ENCODE measurements around the gene TARBP2. TPM values are rescaled to one million over a fixed set of nuclear protein-coding genes. Genes with fewer than 3 reads are reported as not detected.

The TARBP2 gene
- total RNA-seq, 1 donor from 2014 or later, result 32.4 TPM

DNA sequence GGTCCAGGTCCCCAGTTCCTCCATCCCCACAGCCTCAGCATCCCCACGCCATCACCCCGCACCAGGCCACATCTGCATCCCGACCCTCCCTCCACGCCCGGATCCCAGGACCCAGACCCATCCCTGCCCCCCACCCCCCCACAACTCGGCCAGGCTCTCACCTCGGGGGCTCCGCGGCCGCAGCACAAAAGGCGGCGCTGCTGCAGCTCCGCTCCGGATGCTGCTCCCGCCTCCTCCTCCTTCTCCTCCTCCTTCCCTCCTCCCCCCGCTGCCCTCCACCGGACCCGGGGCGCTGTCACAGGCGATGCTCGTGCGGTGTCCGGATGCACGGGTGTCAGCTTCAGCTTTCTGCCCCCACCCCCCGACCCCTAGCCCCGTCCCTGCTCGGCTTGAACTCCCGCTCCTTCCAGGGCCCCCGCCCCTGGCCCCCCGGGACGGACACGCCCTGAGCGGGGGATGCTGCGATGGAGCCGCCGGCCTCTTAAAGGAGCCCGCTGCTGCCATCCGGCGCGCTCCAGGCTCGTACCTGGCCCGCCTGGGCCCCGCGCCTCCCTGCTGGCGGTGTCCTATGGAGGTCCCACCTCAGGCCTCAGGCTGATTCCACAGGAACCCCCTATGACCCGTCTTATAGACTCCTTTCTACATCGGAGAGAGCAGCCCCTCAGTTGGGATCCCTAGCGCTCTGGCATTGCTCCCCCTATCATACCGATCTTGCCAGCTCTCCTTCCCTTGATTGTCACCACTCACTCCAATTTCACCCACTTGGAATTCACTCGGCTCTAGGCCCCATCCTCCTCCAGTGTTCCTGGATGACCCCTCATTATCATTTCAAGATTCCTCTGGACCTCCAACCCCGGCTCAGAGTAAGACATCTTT, 1.6 kb upstream of the TARBP2 start, which contains the start of gene MAP3K12:
Gene MAP3K12 (minus strand): TSS at position 193 of the 876 bp plus-strand sequence. CDS start 12,067 bp downstream, outside the sequence.
- H4K20me1 ChIP-seq (ENCODE audit: low read depth), result peaks cover 3% of the 10 kb centered on the region
- peaks cover 48% of the 10 kb centered on the region for H3K4me1 ChIP-seq
- H3K4me3 Mint-ChIP-seq, result peak within 1 kb of the TSS; percentile 96
- H3K9ac ChIP-seq, result peak within 1 kb of the TSS; percentile 35
- H3K36me3 ChIP-seq, result no peaks in the 10 kb centered on the region
- no peak within 1 kb of the TSS for H2AFZ ChIP-seq (replicated peaks)
- no peaks in the 10 kb centered on the region for H3K9me3 ChIP-seq (ENCODE audit: low read depth)
- peaks cover 69% of the 10 kb centered on the region for H3K79me2 ChIP-seq (ENCODE audit: low read depth)
- TF ChIP-seq, protein P1, sequence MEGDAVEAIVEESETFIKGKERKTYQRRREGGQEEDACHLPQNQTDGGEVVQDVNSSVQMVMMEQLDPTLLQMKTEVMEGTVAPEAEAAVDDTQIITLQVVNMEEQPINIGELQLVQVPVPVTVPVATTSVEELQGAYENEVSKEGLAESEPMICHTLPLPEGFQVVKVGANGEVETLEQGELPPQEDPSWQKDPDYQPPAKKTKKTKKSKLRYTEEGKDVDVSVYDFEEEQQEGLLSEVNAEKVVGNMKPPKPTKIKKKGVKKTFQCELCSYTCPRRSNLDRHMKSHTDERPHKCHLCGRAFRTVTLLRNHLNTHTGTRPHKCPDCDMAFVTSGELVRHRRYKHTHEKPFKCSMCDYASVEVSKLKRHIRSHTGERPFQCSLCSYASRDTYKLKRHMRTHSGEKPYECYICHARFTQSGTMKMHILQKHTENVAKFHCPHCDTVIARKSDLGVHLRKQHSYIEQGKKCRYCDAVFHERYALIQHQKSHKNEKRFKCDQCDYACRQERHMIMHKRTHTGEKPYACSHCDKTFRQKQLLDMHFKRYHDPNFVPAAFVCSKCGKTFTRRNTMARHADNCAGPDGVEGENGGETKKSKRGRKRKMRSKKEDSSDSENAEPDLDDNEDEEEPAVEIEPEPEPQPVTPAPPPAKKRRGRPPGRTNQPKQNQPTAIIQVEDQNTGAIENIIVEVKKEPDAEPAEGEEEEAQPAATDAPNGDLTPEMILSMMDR (IDR thresholded peaks at IDR 0.05), result no peak
- TF ChIP-seq EZH2 (IDR thresholded peaks at IDR 0.05), result no peak
- TF ChIP-seq EZH2phosphoT487 (IDR thresholded peaks at IDR 0.05), result no peak
- peak within 1 kb of the TSS; percentile 96 for H3K27ac Mint-ChIP-seq
- peaks cover 3% of the 10 kb centered on the region for H3K36me3 Mint-ChIP-seq
- peak within 1 kb of the TSS; percentile 75 for H3K27ac ChIP-seq
- peaks cover 51% of the 10 kb centered on the region for H3K4me1 Mint-ChIP-seq
- H3K27me3 Mint-ChIP-seq (ENCODE audit: insufficient read depth, low read depth), result peaks cover 14% of the 10 kb centered on the region
- DNase-seq (ENCODE audit: low spot score), result peak; percentile 89
- H3F3A ChIP-seq (ENCODE audit: low read depth), result peaks cover 47% of the 10 kb centered on the region
- peak within 1 kb of the TSS; percentile 95 for H3K4me2 ChIP-seq
- H3K9me3 Mint-ChIP-seq, result no peaks in the 10 kb centered on the region
- H3K4me3 ChIP-seq, result peak within 1 kb of the TSS; percentile 64
- H3K27me3 ChIP-seq, result no peaks in the 10 kb centered on the region

DNA sequence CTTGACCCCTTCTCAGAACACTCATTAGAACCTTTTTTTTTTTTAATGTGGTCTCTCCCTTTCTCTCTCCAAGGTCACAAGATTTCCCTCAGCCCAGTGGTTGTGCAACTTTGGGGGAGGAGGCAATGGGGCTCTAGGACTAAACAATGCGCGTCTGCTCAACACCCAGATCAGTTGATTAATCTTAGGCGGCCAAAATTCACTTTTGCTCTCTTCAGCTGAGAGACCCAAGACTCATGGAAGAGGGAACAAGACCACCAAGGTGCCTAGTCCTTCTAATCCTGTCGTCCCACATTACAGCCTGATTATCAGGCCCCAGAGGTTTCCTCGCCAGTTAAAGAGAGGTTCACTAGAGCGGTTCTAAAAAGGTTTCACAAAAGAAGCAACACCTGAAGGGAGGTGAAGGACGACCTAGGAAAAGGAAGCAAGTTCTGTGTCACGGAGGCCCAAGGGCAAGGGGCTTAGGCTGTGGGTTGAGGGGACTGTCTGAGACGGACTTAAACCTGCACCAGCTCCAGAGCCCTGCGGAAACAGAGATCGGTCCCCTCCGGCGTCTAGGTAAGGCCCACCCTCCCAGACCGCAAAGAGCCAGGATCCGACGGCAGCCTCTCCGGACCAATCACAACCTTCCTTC, 824 bp upstream of the TARBP2 start:
- H3K79me2 ChIP-seq (ENCODE audit: low read depth), result peaks cover 62% of the 10 kb centered on the region
- DNase-seq (ENCODE audit: low spot score), result peak; percentile 46
- Mint-ChIP-seq H3K27me3 (ENCODE audit: insufficient read depth, low read depth) (peaks cover 16% of the 10 kb centered on the region), H3K36me3 (peaks cover 6% of the 10 kb centered on the region), H3K9me3 (no peaks in the 10 kb centered on the region), H3K27ac (peak overlapping the region; percentile 42), H3K4me1 (peaks cover 47% of the 10 kb centered on the region), H3K4me3 (peak overlapping the region; percentile 88)
- peaks cover 47% of the 10 kb centered on the region for H3K4me1 ChIP-seq
- TF ChIP-seq EZH2phosphoT487 (IDR thresholded peaks at IDR 0.05) (no peak), EZH2 (IDR thresholded peaks at IDR 0.05) (no peak)
- TF ChIP-seq, protein P1 (IDR thresholded peaks at IDR 0.05), result no peak
- no peaks in the 10 kb centered on the region for H3K36me3 ChIP-seq
- H3F3A ChIP-seq (ENCODE audit: low read depth), result peaks cover 43% of the 10 kb centered on the region
- H2AFZ ChIP-seq (replicated peaks), result no peak overlapping the region
- peak overlapping the region; percentile 64 for H3K4me3 ChIP-seq
- H3K9me3 ChIP-seq (ENCODE audit: low read depth), result no peaks in the 10 kb centered on the region
- H3K27ac ChIP-seq, result peak overlapping the region; percentile 74
- peak overlapping the region; percentile 95 for H3K4me2 ChIP-seq
- H3K27me3 ChIP-seq, result no peaks in the 10 kb centered on the region
- peaks cover 3% of the 10 kb centered on the region for H4K20me1 ChIP-seq (ENCODE audit: low read depth)
- peak overlapping the region; percentile 35 for H3K9ac ChIP-seq

DNA sequence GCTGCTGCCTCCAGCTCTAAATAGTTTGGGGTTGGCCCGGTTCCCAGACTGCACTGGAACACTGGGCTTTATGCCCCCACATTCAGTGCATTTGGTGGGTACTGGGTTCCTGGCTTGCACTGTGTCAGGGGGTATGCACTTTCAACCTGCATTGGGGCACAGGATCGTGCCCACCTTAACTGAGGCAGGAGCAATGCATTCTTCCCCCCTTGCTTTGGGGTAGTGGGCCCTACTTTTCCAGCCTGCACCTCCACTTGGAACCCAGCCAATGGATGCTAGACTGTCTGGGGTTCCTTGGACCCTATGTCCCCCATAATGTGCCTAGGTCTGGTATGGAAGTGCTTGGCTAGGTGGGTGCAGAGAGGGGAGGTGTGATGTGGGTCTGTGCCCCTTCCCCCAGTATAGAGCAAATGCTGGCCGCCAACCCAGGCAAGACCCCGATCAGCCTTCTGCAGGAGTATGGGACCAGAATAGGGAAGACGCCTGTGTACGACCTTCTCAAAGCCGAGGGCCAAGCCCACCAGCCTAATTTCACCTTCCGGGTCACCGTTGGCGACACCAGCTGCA, 615 bp downstream of the TARBP2 start:
- DNase-seq (ENCODE audit: low spot score), result no peak

More for the DNA sequence above, 615 bp downstream of the TARBP2 start:
- Mint-ChIP-seq H3K27me3 (ENCODE audit: insufficient read depth, low read depth) (peaks cover 18% of the 10 kb centered on the region), H3K4me1 (peaks cover 35% of the 10 kb centered on the region), H3K27ac (peak overlapping the region; percentile 69), H3K36me3 (peaks cover 8% of the 10 kb centered on the region), H3K9me3 (no peaks in the 10 kb centered on the region), H3K4me3 (peak overlapping the region; percentile 88)
- H3K9ac ChIP-seq, result no peak overlapping the region
- peak overlapping the region; percentile 74 for H3K27ac ChIP-seq
- peaks cover 48% of the 10 kb centered on the region for H3K79me2 ChIP-seq (ENCODE audit: low read depth)
- H3F3A ChIP-seq (ENCODE audit: low read depth), result peaks cover 30% of the 10 kb centered on the region
- H3K4me2 ChIP-seq, result peak overlapping the region; percentile 78
- peak overlapping the region; percentile 91 for H2AFZ ChIP-seq (replicated peaks)
- H3K36me3 ChIP-seq, result no peaks in the 10 kb centered on the region
- H3K4me1 ChIP-seq, result peaks cover 34% of the 10 kb centered on the region
- TF ChIP-seq EZH2phosphoT487 (IDR thresholded peaks at IDR 0.05) (no peak), EZH2 (IDR thresholded peaks at IDR 0.05) (no peak)
- TF ChIP-seq, protein P1 (IDR thresholded peaks at IDR 0.05), result no peak
- H3K4me3 ChIP-seq, result peak overlapping the region; percentile 64
- no peaks in the 10 kb centered on the region for H3K9me3 ChIP-seq (ENCODE audit: low read depth)
- H3K27me3 ChIP-seq, result no peaks in the 10 kb centered on the region
- H4K20me1 ChIP-seq (ENCODE audit: low read depth), result peaks cover 3% of the 10 kb centered on the region
